Stimulated activated CD4-positive, alpha-beta T cell treated with anti-CD3 and anti-CD28 coated beads, TNF-alpha, amount 100 ng/mL, for 24 hours (primary cell): Measurements from ENCODE around the gene YIPF1.
A peak's percentile ranks its signal among the peaks of the same experiment; 100 is the strongest.
"Not testable (repeated sequence)": the region's sequence is repeated elsewhere in the genome, so short reads cannot be mapped to it uniquely, and the experiment has no call there.

Experiments used
- DNase-seq, 3 experiments: peaks; one replicate each; pipeline ENCODE4 v3.0.0-alpha.2; 2020; ENCODE audit warnings: low read depth in 3 of 3

YIPF1 gene

DNA sequence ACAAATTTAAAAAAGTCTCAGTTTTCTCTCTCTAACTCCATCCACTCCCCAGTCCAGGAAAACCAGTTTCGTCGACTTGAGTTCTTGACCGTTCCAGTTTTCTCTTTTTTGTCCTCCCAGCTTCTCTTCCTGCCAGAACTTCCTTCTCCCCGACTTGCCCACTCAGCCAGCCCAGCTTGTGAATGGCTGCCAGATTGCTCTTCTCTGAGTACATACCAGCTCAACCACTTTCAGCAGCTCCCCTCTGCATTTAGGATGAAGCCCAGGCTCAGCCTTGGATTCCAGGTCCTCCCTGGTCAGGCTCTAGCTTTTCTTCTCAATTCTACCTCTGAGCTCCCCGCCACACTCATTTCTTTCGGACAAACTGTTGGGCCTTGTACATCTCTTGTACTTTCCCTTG lies 5.8 kb upstream of the YIPF1 start:
- DNase-seq, result no peak

DNA sequence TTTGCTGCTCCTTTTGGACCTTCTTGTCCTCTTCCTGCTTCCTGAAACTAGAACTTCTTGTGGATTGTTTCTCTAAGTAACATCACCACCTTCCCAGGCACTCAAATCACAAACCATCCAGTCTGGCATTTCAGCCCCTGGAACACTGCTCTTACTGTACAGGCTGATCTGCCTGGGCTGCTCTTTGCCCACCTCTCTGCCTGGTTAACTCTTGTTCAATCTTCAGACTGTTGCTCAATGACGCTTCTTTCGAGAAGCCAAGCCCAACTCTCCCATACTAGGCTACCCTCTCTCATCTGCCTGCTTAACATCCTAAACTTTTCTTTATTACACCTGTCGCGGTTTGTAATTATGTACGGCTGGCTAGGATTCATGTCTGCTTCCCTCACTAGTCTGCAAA lies 5.0 kb upstream of the YIPF1 start:
- no peak for DNase-seq

DNA sequence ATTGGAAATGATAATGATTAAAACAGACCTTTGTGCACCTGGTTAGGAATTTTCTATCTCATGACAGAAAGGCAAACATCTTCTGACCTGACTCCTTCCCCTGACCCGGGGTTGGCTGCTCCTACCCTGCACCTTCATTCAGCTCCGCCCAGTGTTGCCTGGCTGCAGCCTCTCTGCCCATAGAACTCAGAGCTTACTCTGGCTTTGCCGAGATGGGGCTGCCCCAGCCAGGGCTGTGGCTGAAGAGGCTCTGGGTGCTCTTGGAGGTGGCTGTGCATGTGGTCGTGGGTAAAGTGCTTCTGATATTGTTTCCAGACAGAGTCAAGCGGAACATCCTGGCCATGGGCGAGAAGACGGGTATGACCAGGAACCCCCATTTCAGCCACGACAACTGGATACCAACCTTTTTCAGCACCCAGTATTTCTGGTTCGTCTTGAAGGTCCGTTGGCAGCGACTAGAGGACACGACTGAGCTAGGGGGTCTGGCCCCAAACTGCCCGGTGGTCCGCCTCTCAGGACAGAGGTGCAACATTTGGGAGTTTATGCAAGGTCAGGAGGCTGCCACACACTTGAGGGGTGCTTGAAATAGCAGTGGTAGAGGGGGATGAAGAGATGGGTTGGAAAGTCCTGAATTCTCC lies 4.5 kb upstream of the YIPF1 start, which contains the start of gene DIO1:
Gene DIO1, plus strand, starts transcription at position 189 of the 638 bp plus-strand sequence. Its CDS starts 24 bp downstream, at position 213.
- DNase-seq, result no peak

DNA sequence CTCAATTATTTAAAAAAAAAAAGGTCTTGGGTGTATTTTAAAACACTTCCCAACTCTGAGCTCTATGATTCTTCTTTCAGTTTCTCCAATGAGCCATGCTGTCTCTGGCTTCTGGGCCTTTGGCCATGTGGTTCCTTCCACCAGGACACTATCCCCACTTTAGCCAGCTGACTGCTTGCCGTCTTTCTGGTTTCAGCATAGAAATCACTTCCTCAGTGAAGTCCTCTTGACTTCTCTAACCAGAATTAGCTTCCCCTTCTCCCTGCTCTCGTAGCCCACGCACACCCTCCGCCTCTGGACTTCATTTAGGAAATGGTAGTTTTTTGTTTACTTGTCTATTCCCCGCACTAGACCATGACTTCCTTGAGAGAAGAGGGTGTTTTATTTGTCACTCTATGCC lies 3.3 kb upstream of the YIPF1 start:
- no peak for DNase-seq

DNA sequence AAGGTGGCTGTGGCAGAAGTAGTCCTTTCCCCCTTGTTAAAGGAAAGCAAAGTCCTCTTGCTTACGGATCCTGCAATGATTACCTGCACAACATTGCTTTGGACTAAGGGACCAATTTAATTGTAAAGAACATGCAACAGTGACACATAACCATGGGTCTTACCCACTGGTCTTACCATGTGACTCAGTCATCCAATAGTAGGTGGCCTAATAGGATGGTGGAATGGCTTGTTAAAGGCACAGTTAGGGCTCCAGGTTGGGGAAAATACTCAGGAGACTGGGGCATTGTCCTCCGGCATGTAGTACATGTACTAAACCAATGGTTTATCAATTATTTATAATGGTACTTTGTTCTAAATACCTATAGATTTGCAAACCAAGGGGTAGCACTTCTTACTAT lies 2.1 kb upstream of the YIPF1 start:
- DNase-seq, result no peak

DNA sequence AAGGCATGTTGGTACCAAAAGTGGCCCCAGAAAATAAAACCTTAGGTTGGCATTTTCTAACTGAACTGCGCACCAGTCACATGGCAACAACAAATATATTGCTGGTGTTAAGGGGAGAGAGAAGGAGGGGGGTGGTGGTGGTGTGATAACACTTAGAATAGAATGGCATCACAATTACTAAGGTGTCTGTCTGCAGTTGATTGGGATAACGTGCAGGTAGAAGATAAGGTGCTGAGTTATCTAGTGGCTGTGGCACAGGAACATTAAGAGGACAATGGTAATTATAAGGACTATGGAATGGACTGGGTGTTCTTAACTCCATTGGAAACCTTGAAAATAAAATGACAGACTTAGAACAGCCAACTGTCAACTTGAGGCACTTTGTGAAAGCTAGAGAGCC lies 1.4 kb upstream of the YIPF1 start:
- DNase-seq, result no peak

DNA sequence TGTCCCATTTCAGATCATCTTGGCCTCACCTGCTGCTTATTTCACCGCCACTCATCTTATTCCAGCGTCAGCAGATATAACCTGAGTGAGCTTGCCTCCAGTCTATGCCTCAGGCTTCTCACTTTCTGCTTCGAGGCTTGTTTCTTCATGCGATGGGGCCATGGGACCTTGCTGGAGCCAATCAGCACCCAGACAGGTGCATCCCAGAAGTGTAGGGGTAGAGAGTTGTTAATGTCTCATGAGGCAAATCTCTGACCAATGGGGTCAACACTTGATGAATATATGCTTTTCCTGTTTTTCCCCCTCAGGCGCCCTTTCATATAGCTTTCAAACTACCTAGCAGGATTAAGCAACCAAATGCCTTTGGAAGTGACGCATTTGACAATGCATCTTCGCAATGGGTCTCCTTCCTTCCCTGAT lies 935 bp upstream of the YIPF1 start:
- DNase-seq, result peak in 1 of 3 experiments; percentile 8

DNA sequence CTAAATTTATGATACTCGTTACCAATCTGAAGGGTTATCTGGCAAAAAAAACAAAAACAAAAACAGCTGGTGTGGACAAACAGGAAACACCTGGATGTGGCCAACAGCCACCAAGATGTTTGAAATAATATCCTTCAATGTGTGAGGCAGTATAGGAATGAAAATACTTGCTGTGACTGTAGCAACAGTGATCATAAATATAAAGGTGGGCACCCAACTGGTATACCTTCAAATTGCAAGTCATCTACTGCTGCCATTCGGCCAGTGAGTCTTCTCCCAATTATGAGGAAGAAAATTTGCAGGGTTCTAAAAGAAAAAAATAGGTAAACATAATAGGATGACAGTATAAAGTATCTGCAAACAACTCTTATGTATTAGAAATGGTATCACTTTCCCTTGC lies 916 bp downstream of the YIPF1 start:
- no peak for DNase-seq

DNA sequence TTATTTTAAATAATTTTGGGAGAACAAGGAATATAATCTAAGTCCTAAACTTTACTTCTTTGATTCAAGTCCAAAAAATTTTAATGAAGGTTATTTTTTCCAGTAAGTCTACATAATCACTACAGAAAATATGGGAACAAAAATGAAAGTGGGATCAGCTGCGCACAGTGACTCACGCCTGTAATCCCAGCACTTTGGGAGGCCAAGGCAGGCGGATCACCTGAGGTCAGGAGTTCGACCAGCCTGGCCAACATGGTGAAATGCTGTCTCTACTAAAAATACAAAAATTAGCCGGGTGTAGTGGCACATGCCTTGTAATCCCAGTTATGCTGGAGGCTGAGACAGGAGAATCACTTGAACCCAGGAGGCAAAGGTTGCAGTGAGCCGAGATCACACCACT lies 6.0 kb downstream of the YIPF1 start:
- not testable (repeated sequence) for DNase-seq

DNA sequence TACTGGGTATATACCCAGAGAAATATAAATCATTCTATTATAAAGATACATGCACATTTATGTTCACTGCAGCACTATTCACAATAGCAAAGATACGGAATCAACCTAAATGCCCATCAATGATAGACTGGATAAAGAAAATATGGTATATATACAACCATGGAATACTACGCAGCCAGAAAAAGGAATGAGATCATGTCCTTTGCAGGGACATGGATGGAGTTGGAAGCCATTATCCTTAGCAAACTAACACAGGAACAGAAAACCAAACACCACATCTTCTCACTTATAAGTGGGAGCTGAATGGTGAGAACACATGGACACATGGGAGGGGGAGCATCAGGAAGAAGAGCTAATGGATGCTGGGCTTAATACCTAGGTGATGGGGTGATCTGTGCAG lies 7.7 kb downstream of the YIPF1 start:
- not testable (repeated sequence) for DNase-seq

DNA sequence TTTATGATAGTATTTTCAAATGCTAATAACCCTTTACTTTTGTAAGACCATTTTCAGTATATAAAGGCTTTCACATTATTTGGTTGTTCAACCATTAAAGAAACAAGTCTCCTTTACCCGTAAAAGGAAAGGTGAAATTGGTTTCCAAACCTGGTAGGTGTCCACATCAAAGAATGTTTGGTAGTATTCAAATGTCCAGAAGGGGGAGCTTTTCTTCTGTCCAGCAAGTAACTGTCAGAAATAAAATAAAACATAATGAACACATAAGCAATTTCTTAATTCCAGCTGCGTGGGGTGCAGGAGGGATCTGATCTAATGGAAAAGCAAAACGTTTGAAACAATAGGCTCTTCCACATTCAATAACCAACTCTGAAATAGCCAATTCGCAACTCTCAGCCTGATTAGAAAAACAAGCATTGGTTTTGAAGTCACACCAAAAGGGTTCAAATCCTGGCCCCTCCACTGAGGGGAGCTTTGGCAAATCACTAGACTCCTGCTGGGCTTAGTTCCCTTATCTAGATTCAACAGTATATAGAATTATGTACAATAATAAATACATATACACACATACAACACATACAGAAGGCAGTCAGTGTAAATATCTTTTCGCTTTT lies 11.0 kb downstream of the YIPF1 start:
- no peak for DNase-seq

DNA sequence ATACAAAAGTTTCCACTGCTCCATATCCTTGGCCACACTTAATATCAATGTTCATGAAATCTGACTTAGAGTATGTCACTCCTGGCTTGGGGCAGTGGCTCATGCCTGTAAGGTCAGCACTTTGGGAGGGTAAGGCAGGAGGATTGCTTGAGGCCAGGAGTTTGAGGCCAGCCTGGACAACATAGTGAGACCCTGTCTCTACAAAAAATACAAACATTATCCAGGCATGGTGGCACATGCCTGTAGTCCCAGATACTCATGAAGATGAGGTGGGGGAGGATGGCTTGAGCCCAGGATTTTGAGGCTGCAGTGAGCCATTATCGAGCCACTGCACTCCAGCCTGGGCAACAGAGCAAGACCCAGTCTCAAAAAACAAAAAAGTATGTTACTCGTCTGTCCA lies 14.4 kb downstream of the YIPF1 start:
- not testable (repeated sequence) for DNase-seq

DNA sequence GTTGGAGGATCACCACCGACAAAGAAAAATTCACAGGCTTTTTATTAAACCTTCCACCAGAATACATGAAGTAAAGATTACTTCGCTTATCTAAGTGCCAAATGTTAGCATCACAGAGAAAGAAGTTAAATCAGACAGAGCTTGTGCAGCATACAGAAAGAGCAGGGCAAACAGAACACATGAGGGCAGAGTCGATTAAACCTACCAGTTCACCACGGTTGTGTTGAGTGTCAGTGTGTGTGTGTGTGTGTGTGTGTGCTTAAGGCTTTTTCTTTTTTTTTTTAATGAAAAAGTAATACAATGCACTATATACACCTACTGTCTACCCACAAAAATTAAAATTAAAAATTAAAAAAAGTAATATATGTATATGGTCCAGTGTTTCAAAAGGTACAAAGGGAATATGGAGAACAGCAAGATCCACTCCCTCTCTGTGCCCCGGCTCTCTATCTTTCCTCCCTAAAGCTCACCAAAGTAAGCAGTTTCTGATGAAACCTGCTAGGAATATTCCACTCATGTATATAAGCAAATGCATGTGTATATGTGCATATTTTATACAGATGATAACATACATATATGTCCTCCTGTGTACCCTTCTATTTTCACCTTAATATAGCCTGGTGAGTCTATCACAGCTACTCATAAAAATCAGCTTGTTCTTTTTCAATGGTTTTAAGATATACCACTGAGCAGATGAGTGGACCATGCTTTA lies 17.7 kb downstream of the YIPF1 start:
- no peak for DNase-seq

DNA sequence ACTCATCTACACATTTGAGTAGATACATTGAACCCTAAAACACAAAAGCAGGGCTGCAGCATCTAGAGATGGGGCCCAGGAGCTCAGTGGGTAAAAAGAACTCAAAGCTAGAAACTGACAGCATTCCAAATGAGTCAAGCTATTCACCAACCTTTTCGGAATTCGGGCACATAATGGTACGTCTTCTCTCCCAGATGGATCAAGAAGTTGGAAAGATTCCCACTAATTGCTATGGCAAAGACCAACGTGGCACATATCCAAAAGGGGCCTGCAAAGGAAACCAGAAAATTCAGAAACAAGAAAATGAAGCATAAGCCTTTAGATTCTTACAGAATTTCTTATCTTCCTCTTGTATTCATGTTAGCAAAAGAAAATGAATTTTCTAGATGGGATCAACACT lies 18.4 kb downstream of the YIPF1 start:
- no peak for DNase-seq

DNA sequence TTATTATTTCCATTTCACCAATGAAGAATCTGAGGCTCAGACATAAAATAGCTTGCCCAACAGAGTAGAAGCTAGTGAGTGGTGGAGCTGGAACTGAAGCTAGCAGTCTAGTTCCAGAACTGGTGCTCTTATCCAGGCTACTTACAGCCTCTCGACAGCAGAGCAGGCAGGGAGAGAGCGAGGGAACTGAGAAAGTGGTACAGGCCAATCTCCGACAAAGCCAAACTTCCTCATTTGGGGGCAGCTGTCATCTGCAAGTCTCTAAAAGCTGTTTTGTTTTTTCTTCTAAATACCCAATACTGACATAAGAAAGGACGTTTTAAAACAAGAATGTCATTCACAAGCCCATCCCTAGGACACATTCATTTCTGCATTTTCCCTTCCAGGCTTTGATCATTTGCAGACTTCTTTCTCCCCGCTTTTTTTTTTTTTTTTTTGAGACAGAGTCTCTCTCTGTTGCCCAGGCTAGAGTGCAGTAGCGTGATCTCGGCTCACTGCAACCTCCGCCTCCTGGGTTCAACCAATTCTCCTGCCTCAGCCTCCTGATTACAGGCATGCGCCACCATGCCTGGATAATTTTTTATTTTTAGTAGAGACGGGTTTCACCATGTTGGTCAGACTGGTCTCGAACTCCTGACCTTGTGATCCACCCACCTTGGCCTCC lies 20.0 kb downstream of the YIPF1 start:
- no peak for DNase-seq

DNA sequence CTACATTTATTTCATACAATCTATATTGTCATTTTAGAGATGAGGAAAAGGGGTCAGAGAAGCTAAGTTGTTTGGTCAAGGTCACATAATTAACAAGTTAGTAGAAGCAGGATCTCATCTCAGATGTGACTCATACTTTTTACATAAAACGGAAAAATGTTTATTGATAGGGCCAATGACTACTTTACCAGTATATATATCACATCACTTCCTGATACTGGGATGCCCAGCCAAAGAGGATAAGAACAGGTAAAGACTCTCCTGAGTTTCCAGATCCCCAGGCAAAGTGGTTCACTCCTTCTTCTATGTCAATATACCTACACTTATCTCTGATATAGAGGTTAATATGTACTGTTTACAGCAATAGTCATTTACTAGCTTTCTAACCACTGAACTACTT lies 21.0 kb downstream of the YIPF1 start:
- no peak for DNase-seq

DNA sequence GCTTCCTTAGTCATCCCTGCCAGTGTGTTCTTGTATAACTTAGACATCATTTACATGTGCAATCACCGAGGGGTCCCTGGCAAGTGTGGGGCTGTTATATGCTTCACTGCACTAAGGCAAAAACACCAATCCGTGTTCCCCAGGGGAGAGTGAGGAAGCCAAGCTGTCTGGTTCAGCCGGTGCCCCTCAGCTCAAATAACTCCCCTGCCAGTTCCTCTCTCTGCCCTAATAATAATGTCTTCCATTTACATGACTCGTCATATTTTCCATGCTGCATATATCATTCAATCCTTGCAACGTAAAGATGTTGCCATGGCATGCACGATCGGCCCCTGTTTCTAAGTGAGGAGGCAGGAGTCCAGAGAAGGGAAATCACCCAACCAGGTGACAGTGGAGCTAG lies 27.1 kb downstream of the YIPF1 start:
- no peak for DNase-seq

DNA sequence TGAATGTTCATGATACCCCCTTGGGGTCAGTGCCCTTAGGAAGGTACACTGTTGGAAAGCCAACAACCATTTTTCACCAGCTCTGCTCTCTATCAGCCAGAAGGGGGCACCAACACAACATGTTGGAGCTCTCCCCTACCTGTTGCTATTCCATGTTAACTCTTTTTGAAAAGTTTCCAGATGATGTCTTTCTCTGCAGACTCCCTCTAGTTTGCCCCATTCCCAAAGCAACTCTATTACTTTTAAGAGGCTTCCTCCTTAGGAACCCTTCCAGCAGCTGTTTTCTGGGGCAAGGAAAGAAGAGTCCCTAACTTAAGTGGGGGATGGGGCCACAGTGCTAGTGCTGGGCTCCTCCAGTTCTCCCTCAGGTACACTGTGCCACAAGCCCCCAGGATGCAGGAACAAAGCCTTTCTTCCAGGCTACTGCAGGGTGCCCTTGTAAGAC lies 28.6 kb downstream of the YIPF1 start:
- peak; percentile 11 to 34 (median 19) for DNase-seq

DNA sequence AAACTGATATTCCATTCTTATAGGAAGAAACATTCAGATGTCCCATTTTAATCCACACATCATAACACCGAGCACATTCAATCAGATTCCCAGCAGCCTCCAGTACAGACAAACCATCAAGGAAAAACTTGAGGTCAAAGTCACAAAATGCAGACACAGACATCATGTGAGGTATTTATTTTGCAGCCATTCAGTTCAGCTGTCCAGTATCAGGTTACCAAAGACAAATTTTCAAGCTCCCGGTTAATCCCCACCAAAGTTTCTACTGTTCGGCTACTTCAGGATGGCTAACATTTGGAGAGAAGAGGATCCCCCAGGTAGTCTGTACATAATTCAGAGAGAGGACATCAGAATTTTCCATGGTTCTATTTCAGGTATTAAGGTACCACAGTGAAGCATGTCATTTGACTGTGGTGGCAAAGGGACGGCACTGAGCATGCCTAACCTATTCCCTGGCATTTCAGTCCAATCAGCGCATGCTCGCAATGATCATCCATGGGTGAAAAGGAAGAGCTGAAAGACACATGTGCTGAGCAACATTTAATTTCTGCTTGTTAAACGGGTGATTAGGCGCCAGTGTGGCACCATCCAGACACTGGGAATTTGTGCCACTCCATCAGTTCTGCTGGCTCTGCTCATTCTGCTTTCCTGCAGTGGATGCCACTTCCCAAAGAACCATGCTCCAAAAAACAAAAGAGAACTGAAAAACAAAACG lies 37.9 kb downstream of the YIPF1 start:
- DNase-seq, result no peak

DNA sequence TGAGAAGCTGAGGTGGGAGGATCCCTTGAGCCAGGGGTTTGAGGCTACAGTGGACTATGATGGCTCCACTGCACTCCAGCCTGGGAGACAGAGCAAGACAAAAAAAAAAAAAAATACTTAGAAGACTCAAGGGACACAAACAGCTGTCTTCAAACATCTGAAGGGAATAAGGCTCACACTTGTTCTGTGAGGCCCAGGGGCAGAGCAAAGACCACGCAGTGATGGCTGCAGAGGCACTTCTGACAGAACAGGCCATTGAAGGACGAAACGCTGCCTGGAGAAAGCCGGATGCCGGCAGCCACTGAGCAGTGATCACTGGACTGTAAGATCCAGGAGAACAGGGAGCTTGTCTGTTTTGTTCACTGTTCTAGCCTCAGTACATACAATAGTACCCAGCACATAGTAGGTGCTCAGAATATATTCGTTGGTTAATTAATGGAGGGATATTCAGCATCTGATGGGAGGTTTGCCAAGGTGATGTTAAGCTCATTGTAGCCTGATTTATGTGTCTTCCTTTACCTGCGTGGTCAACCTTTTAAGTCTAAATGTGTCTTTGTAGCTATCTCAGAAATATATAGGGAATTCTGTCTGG lies 39.4 kb downstream of the YIPF1 start:
- DNase-seq, result no peak

DNA sequence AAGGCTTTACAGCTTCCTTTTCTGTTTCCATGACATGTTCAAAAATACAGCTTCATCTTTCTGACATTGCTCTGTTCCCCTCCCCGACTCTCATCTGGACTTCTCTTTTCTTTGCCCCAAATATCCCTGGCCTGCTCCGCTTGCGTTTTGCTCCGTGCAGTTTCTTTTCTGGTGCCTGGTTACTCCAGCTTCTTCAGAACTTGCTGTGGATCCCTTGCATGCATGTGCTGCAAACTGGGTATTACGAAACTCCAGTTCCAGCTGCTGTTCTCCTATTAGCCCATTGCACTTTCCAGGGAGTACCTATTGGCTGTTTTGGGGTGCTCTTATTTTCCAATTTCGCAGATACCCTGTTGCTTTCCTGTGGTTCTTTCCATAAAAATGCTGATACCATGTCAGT lies 41.6 kb downstream of the YIPF1 start:
- no peak for DNase-seq

DNA sequence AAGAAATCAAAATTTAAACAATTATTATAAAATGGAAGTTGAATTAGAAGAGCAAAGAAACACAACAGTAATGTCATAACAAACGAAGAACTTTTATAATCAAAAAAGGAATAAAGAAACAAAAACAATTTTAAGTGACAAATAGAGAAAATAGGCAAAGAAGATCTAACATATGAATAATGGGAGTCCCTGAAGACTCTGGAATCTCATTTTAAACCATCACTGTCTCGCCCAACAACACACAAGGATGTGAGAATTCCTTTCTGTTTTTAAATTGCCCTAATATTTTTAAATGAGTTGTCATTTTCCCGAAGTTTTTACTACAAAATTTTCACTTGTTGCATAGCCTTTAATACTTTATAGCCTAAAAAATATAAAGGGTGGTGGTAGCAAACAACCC lies 47.2 kb downstream of the YIPF1 start:
- no peak for DNase-seq
